Neuronal stem cell (in vitro differentiated cells): ENCODE measurements around the gene DHFR2.

Source experiments
- DNase-seq: peaks from one replicate; pipeline ENCODE4 v3.0.0-alpha.2; 2013; ENCODE audit warnings: low spot score
- H2AFZ ChIP-seq: one replicate; pipeline ENCODE4 v1.6.1; 2013; ENCODE audit warnings: mild to moderate bottlenecking, low read length, inconsistent platforms
- H2AK5ac ChIP-seq: 2 replicates; pipeline ENCODE4 v1.6.1; 2013; ENCODE audit warnings: low read depth, mild to moderate bottlenecking, inconsistent platforms, low read length, moderate library complexity, mixed read lengths
- H2BK120ac ChIP-seq: 2 replicates; pipeline ENCODE4 v1.6.1; 2013; ENCODE audit warnings: low read depth, mild to moderate bottlenecking, inconsistent platforms, low read length, moderate library complexity, mixed read lengths
- H2BK12ac ChIP-seq: one replicate; pipeline ENCODE4 v1.6.1; 2013; ENCODE audit warnings: low read length, inconsistent platforms
- H2BK15ac ChIP-seq: 2 replicates; pipeline ENCODE4 v1.6.1; 2013; ENCODE audit warnings: mild to moderate bottlenecking, low read length, inconsistent platforms, mixed read lengths
- H2BK5ac ChIP-seq: one replicate; pipeline ENCODE4 v1.6.1; 2013; ENCODE audit warnings: inconsistent platforms, mild to moderate bottlenecking, low read length, moderate library complexity
- H3K14ac ChIP-seq: one replicate; pipeline ENCODE4 v1.6.1; 2013; ENCODE audit warnings: low read length, inconsistent platforms
- H3K18ac ChIP-seq: 2 replicates; pipeline ENCODE4 v1.6.1; 2013; ENCODE audit warnings: low read length, inconsistent platforms
- H3K23ac ChIP-seq: 2 replicates; pipeline ENCODE4 v1.6.1; 2013; ENCODE audit warnings: low read depth, mild to moderate bottlenecking, mixed read lengths, low read length, inconsistent platforms; ENCODE audit not compliant: poor library complexity
- H3K27ac ChIP-seq: replicated peaks from 3 replicates; pipeline ENCODE4 v1.5.1; 2013; ENCODE audit warnings: low read length, inconsistent platforms
- H3K27me3 ChIP-seq, 3 experiments: 2 replicates each; pipeline ENCODE4 v1.6.1; 2013; ENCODE audit warnings: low read length in 3 of 3, mild to moderate bottlenecking in 2 of 3, inconsistent platforms in 1 of 3, low read depth in 1 of 3, mixed read lengths in 1 of 3, moderate library complexity in 1 of 3; ENCODE audit not compliant: control insufficient read depth in 3 of 3, insufficient read depth in 3 of 3
- H3K36me3 ChIP-seq, 2 donors: replicated peaks in 1 of 2; 2 replicates each; pipeline ENCODE4 v1.6.1; 2013; ENCODE audit warnings: low read length in 2 of 2; ENCODE audit not compliant: control insufficient read depth in 2 of 2, insufficient read depth in 2 of 2
- H3K4ac ChIP-seq: 2 replicates; pipeline ENCODE4 v1.6.1; 2013; ENCODE audit warnings: inconsistent platforms, mild to moderate bottlenecking, low read length, moderate library complexity
- H3K4me1 ChIP-seq, 2 donors: 1 replicate in 1 of 2; 2 replicates in 1 of 2; pipeline ENCODE4 v1.6.1; 2013; ENCODE audit warnings: low read length in 2 of 2, low read depth in 1 of 2; ENCODE audit not compliant: control insufficient read depth in 2 of 2, insufficient read depth in 1 of 2
- H3K4me2 ChIP-seq: one replicate; pipeline ENCODE4 v1.6.1; 2013; ENCODE audit warnings: mild to moderate bottlenecking, low read length, inconsistent platforms; ENCODE audit not compliant: insufficient read depth, poor library complexity, severe bottlenecking
- H3K4me3 ChIP-seq, 2 donors: 2 replicates each; pipeline ENCODE4 v1.5.1; 2013; ENCODE audit warnings: low read length in 2 of 2, mild to moderate bottlenecking in 2 of 2, inconsistent platforms in 1 of 2, moderate library complexity in 1 of 2
- H3K79me1 ChIP-seq: one replicate; pipeline ENCODE4 v1.6.1; 2013; ENCODE audit warnings: low read depth, mild to moderate bottlenecking, inconsistent platforms, low read length, moderate library complexity
- H3K9ac ChIP-seq: one replicate; pipeline ENCODE4 v1.6.1; 2013; ENCODE audit warnings: mild to moderate bottlenecking, low read depth, low read length, inconsistent platforms; ENCODE audit not compliant: poor library complexity
- H3K9me3 ChIP-seq, 2 donors: replicated peaks in 1 of 2; 2 replicates each; pipeline versions ENCODE3 to v1.6.1; 2013; ENCODE audit warnings: low read length in 2 of 2, mild to moderate bottlenecking in 2 of 2, inconsistent platforms in 1 of 2, low read depth in 1 of 2, mixed read lengths in 1 of 2, moderate library complexity in 1 of 2; ENCODE audit not compliant: control insufficient read depth in 2 of 2, insufficient read depth in 1 of 2
- H4K8ac ChIP-seq: one replicate; pipeline ENCODE4 v1.6.1; 2013; ENCODE audit warnings: low read depth, mild to moderate bottlenecking, inconsistent platforms, low read length, moderate library complexity
- H4K91ac ChIP-seq: one replicate; pipeline ENCODE4 v1.6.1; 2013; ENCODE audit warnings: low read length, low read depth, mild to moderate bottlenecking, inconsistent platforms; ENCODE audit not compliant: poor library complexity
- WGBS, 2 donors: extraction: QIAGEN DNeasy Blood & Tissue Kit; methylation state at CpG; one replicate each; pipeline ENCODE4 v1.1.7; 2013; ENCODE audit warnings: missing lambda C conversion rate in 2 of 2, mixed read lengths in 1 of 2; ENCODE audit not compliant: insufficient read length in 2 of 2, insufficient replicate concordance in 1 of 2; ENCODE audit errors: extremely low coverage in 2 of 2; 5-methylcytosine and 5-hydroxymethylcytosine counted together

The DHFR2 gene

GRCh38 chr3:94036909-94037507 is 25.7 kb downstream of the DHFR2 start:
- no peak overlapping the region for H3K4ac ChIP-seq
- H3K23ac ChIP-seq: no peak overlapping the region
- no peak overlapping the region for H3K14ac ChIP-seq
- H3K27ac ChIP-seq: no peak overlapping the region
- H3K27me3 ChIP-seq: no peaks in the 10 kb centered on the region
- H2BK15ac ChIP-seq: no peak overlapping the region
- no peak overlapping the region for H4K8ac ChIP-seq
- no peak overlapping the region for H2AFZ ChIP-seq
- H2BK5ac ChIP-seq: no peak overlapping the region
- no peak overlapping the region for H3K4me2 ChIP-seq
- no CpG with 5 or more reads among the region's 3 CpGs for WGBS, 2 donors
- no peak overlapping the region for H4K91ac ChIP-seq
- H3K36me3 ChIP-seq: peaks cover 0 to 36% of the 10 kb centered on the region in 2 donors
- H3K9me3 ChIP-seq: no peaks in the 10 kb centered on the region
- H3K18ac ChIP-seq: no peak overlapping the region
- H2AK5ac ChIP-seq: no peak overlapping the region
- H3K4me3 ChIP-seq: no peak overlapping the region
- no peaks in the 10 kb centered on the region for H3K4me1 ChIP-seq
- no peak overlapping the region for H2BK120ac ChIP-seq
- peaks cover 1% of the 10 kb centered on the region for H3K79me1 ChIP-seq
- H3K9ac ChIP-seq: no peak overlapping the region
- no peak overlapping the region for H2BK12ac ChIP-seq
- DNase-seq: no peak

DNA sequence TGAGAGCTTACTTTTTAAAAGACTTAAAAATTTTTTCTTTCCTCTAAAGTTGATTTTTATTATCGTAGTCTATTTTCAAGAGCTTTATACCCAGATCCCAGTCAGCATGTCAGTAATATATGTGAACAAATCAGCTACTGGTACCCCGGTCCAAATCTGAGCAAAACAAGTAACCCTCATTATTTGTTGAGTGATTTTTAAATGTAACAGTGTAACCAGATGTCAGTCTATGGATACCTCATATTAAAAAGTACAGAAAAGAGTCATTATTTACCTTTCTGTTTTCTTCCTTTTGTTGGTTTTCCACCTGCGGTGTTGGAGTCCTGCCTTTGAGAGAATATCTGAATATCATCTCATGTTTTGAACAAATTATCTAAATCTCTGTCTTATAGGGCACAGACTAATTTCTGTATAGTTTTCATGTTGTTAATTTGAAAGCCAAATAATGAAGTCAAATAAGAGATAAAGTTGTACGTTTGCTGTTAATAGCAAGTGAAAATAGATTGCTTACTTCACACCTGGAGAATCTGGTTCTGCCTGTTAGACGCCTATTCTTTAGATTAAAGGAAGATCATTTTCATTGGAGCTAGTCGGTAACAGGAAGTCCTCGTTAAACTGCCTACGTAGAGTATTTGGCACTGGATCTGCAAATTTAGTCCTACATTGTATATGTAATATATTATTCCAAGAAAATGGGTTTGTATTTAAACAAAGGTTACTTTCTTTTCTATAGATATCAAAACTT is 34.5 kb downstream of the DHFR2 start, which contains the start of gene STX19:
TSS of gene STX19 (minus strand) at position 505 of the 745 bp plus-strand sequence. CDS start 13,328 bp downstream, outside the sequence.
- no peak within 1 kb of the TSS for H2AK5ac ChIP-seq
- WGBS, 2 donors: no CpG with 5 or more reads among the region's 8 CpGs
- H3K9me3 ChIP-seq: no peaks in the 10 kb centered on the region
- H3K36me3 ChIP-seq: no peaks in the 10 kb centered on the region
- H3K27ac ChIP-seq: no peak within 1 kb of the TSS
- no peak within 1 kb of the TSS for H4K91ac ChIP-seq
- no peak within 1 kb of the TSS for H4K8ac ChIP-seq
- no peak within 1 kb of the TSS for H3K4me2 ChIP-seq
- H3K18ac ChIP-seq: no peak within 1 kb of the TSS
- H2BK120ac ChIP-seq: no peak within 1 kb of the TSS
- no peak within 1 kb of the TSS for H2BK12ac ChIP-seq
- H3K27me3 ChIP-seq: no peaks in the 10 kb centered on the region
- no peak within 1 kb of the TSS for H2BK5ac ChIP-seq
- DNase-seq: no peak
- H2AFZ ChIP-seq: no peak within 1 kb of the TSS
- H3K9ac ChIP-seq: no peak within 1 kb of the TSS
- H3K79me1 ChIP-seq: no peaks in the 10 kb centered on the region
- no peak within 1 kb of the TSS for H3K23ac ChIP-seq
- H3K14ac ChIP-seq: no peak within 1 kb of the TSS
- H3K4me3 ChIP-seq: no peak within 1 kb of the TSS
- H3K4me1 ChIP-seq: no peaks in the 10 kb centered on the region
- H2BK15ac ChIP-seq: no peak within 1 kb of the TSS
- no peak within 1 kb of the TSS for H3K4ac ChIP-seq

- Histone ChIP-seq H3K36me3 (peaks cover 0 to 3% of the 10 kb centered on the region in 2 donors), H3K14ac (no peak overlapping the region), H3K4me3 (no peak overlapping the region), H2AFZ (no peak overlapping the region), H2AK5ac (no peak overlapping the region), H3K79me1 (no peaks in the 10 kb centered on the region), H3K23ac (no peak overlapping the region), H4K8ac (no peak overlapping the region), H3K4me1 (no peaks in the 10 kb centered on the region), H2BK12ac (no peak overlapping the region), H2BK5ac (no peak overlapping the region), H3K4ac (no peak overlapping the region), H2BK120ac (no peak overlapping the region), H3K27me3 (no peaks in the 10 kb centered on the region), H2BK15ac (no peak overlapping the region), H3K4me2 (no peak overlapping the region), H3K18ac (no peak overlapping the region), H3K27ac (no peak overlapping the region), H3K9ac (no peak overlapping the region), H3K9me3 (no peaks in the 10 kb centered on the region), H4K91ac (no peak overlapping the region)
- no peak for DNase-seq
- no CpG with 5 or more reads among the region's 2 CpGs for WGBS, 2 donors
These were observed 36.1 kb downstream of the DHFR2 start for GRCh38 chr3:94026623-94027022.

- no peaks in the 10 kb centered on the region for H3K4me1 ChIP-seq
These were observed 38.3 kb downstream of the DHFR2 start for GRCh38 chr3:94024385-94024784.

More at GRCh38 chr3:94024385-94024784, 38.3 kb downstream of the DHFR2 start:
- no peak overlapping the region for H3K9ac ChIP-seq
- no peak overlapping the region for H2AK5ac ChIP-seq
- H3K4me2 ChIP-seq: no peak overlapping the region
- H3K4me3 ChIP-seq: no peak overlapping the region
- H2AFZ ChIP-seq: no peak overlapping the region
- H3K4ac ChIP-seq: no peak overlapping the region
- no peak overlapping the region for H2BK12ac ChIP-seq
- no peaks in the 10 kb centered on the region for H3K79me1 ChIP-seq
- no peak overlapping the region for H2BK5ac ChIP-seq
- no peak for DNase-seq
- no peaks in the 10 kb centered on the region for H3K9me3 ChIP-seq
- H3K27ac ChIP-seq: no peak overlapping the region
- no peaks in the 10 kb centered on the region for H3K27me3 ChIP-seq
- no CpG with 5 or more reads among the region's 3 CpGs for WGBS, 2 donors
- no peak overlapping the region for H2BK15ac ChIP-seq
- no peak overlapping the region for H4K91ac ChIP-seq
- no peak overlapping the region for H2BK120ac ChIP-seq
- H3K14ac ChIP-seq: no peak overlapping the region
- no peak overlapping the region for H4K8ac ChIP-seq
- peaks cover 0 to 7% of the 10 kb centered on the region in 2 donors for H3K36me3 ChIP-seq
- H3K18ac ChIP-seq: no peak overlapping the region
- no peak overlapping the region for H3K23ac ChIP-seq
